K562 (cell line): ENCODE data around the gene TYSND1. TPM values are rescaled to one million over a fixed set of nuclear protein-coding genes. Genes with fewer than 3 reads are reported as not detected.

Experiments
- ATAC-seq: fragments of 200-7000 bp; cut with Tn5 transposase; 3 replicates; pipeline ENCODE4 v1.9.1; 2020; ENCODE audit warnings: moderate library complexity
- BruUV-seq: library from RNA; stranded (reverse); fragments of 400-500 nt; replicated peaks from 2 replicates; lab custom pipeline; 2021; lab: Mats Ljungman, UMichigan
- CTCF ChIA-PET: fragments of 300-600 bp; formaldehyde crosslinking; extraction: SDS; loops from one replicate; lab custom pipeline; 2021; ENCODE audit warnings: low intra/inter-chr PET ratio; lab: Yijun Ruan, JAX
- POLR2A ChIA-PET: fragments of 300-600, 350-650 bp; sonication (Branson Sonifier 250); formaldehyde crosslinking; extraction: SDS; loops from one replicate; lab custom pipeline; 2021; ENCODE audit warnings: antibody characterized with exemption, inconsistent platforms; lab: Yijun Ruan, JAX
- DNase-seq, 4 experiments: peaks; one replicate each; pipeline versions ENCODE4 v3.0.0 to v3.0.0-alpha.2; 2011 to 2018; ENCODE audit warnings: low spot score in 3 of 4, mixed read lengths in 3 of 4; ENCODE audit errors: extremely low read depth in 1 of 4
- FAIRE-seq: peaks from 2 replicates; lab custom pipeline; 2011; peaks lifted over from hg19 to GRCh38; lab: Jason Lieb, UNC
- H2AFZ ChIP-seq: 2 replicates; pipeline ENCODE4 v1.6.0; 2011; ENCODE audit warnings: low read depth, low read length, control low read depth, inconsistent platforms
- H3K27ac ChIP-seq: fragments of 200-600 bp; 3 replicates; pipeline ENCODE4 v1.8.0; 2011; ENCODE audit warnings: low read depth, mild to moderate bottlenecking, control low read depth, inconsistent platforms, low read length, moderate library complexity, mixed read lengths; ENCODE audit errors: extremely low read depth
- H3K27me3 ChIP-seq, 2 experiments: fragments of 300-600 bp in 1 of 2; 2 replicates in 1 of 2; 3 replicates in 1 of 2; pipeline versions ENCODE4 v1.6.0 to v1.8.0; 2011; ENCODE audit warnings: inconsistent platforms in 2 of 2, low read length in 2 of 2, mild to moderate bottlenecking in 1 of 2, mixed read lengths in 1 of 2, moderate library complexity in 1 of 2; ENCODE audit not compliant: control insufficient read depth in 2 of 2, insufficient read depth in 2 of 2
- H3K36me3 ChIP-seq: fragments of 300-600 bp; 3 replicates; pipeline ENCODE4 v1.8.0; 2011; ENCODE audit warnings: mild to moderate bottlenecking, low read length, inconsistent platforms; ENCODE audit not compliant: control insufficient read depth, insufficient read depth
- H3K4me1 ChIP-seq, 2 experiments: fragments of 200-600 bp in 1 of 2; replicated peaks in 1 of 2; 2 replicates in 1 of 2; 3 replicates in 1 of 2; pipeline versions ENCODE4 v1.5.1 to v1.8.0; 2011; ENCODE audit warnings: inconsistent platforms in 2 of 2, low read length in 2 of 2, mild to moderate bottlenecking in 1 of 2, mixed read lengths in 1 of 2, moderate library complexity in 1 of 2; ENCODE audit not compliant: control insufficient read depth in 2 of 2, insufficient read depth in 2 of 2
- H3K4me2 ChIP-seq: 2 replicates; pipeline ENCODE4 v1.6.1; 2011; ENCODE audit warnings: low read length, control low read depth, inconsistent platforms, mixed read lengths; ENCODE audit not compliant: insufficient read depth
- H3K4me3 ChIP-seq: fragments of 200-600 bp; sonication (generic), shearing (Covaris generic); 2 replicates; pipeline ENCODE4 v1.5.1; 2016; ENCODE audit warnings: control low read depth, inconsistent platforms
- H3K79me2 ChIP-seq: fragments of 200-600 bp; 3 replicates; pipeline ENCODE4 v1.8.0; 2011; ENCODE audit warnings: low read length, inconsistent platforms; ENCODE audit not compliant: control insufficient read depth, insufficient read depth
- H3K9ac ChIP-seq, 2 experiments: 2 replicates each; pipeline versions ENCODE4 v1.6.0 to v1.6.1; 2011; ENCODE audit warnings: low read depth in 2 of 2, low read length in 2 of 2, control low read depth in 1 of 2, inconsistent platforms in 1 of 2, mild to moderate bottlenecking in 1 of 2, mixed read lengths in 1 of 2; ENCODE audit not compliant: insufficient read depth in 1 of 2
- H3K9me1 ChIP-seq: one replicate; pipeline ENCODE4 v1.6.0; 2011; ENCODE audit warnings: inconsistent platforms, mild to moderate bottlenecking, low read length, moderate library complexity; ENCODE audit not compliant: control insufficient read depth, insufficient read depth
- H3K9me3 ChIP-seq: replicated peaks from 2 replicates; pipeline ENCODE4 v1.5.1; 2011; ENCODE audit warnings: low read depth, low read length, inconsistent platforms; ENCODE audit not compliant: control insufficient read depth, insufficient read depth
- H4K20me1 ChIP-seq: replicated peaks from 2 replicates; pipeline ENCODE4 v1.6.1; 2011; ENCODE audit warnings: low read length, inconsistent platforms, mixed read lengths; ENCODE audit not compliant: control insufficient read depth, insufficient read depth
- BRF1 ChIP-seq: IDR thresholded peaks from 3 replicates; pipeline ENCODE4 v1.6.1; 2011; ENCODE audit warnings: borderline replicate concordance, mild to moderate bottlenecking; ENCODE audit not compliant: insufficient read length; ENCODE audit errors: extremely low read depth
- EP400 ChIP-seq: fragments of 450-650 bp; IDR thresholded peaks from 2 replicates; pipeline ENCODE4 v1.6.1; 2017; ENCODE audit warnings: antibody characterized with exemption, mild to moderate bottlenecking, moderate library complexity
- GABPB1 ChIP-seq: sonication (generic); formaldehyde crosslinking; IDR thresholded peaks from 2 replicates; pipeline ENCODE4 v1.8.0; 2022; ENCODE audit warnings: mild to moderate bottlenecking, missing genetic modification reagents
- ILF3 ChIP-seq: fragments of 450-650 bp; IDR thresholded peaks from 2 replicates; pipeline ENCODE4 v1.6.1; 2018; ENCODE audit warnings: antibody characterized with exemption, mild to moderate bottlenecking, moderate library complexity, borderline replicate concordance
- MLLT1 ChIP-seq, 2 experiments: fragments of 450-650 bp; IDR thresholded peaks; 2 replicates each; pipeline ENCODE4 v1.6.1; 2016
- MYC ChIP-seq, 2 experiments: fragments of 250-450 bp in 1 of 2; sonication (Bioruptor Pico) in 1 of 2; IDR thresholded peaks; 2 replicates each; pipeline versions ENCODE4 v1.5.1 to v1.6.1; 2012 to 2021; ENCODE audit warnings: low read depth in 2 of 2, borderline replicate concordance in 1 of 2, improper control_type of control experiment in 1 of 2, low read length in 1 of 2, mild to moderate bottlenecking in 1 of 2, moderate library complexity in 1 of 2
- U2AF1 ChIP-seq: fragments of 200-400 bp; formaldehyde crosslinking; optimal IDR thresholded peaks from 2 replicates; pipeline ENCODE3; 2017; ENCODE audit warnings: mild to moderate bottlenecking, low read depth, low read length, moderate library complexity
- ZBTB7A ChIP-seq: IDR thresholded peaks from 2 replicates; pipeline ENCODE4 v1.6.1; 2011; ENCODE audit warnings: low read depth, mild to moderate bottlenecking, low read length, moderate library complexity, borderline replicate concordance; ENCODE audit not compliant: control insufficient read depth
- ZBTB9 ChIP-seq: fragments of 450-650 bp; formaldehyde crosslinking; IDR thresholded peaks from 2 replicates; pipeline ENCODE4 v1.4.0; 2020; ENCODE audit warnings: mild to moderate bottlenecking, moderate library complexity
- ZKSCAN1 ChIP-seq: fragments of 150-350 bp; IDR thresholded peaks from 2 replicates; pipeline ENCODE4 v1.6.1; 2016; ENCODE audit warnings: low read depth, low read length
- ZNF121 ChIP-seq: sonication (generic); formaldehyde crosslinking; conservative IDR thresholded peaks from 2 replicates; pipeline ENCODE4 v1.8.0; 2022; ENCODE audit warnings: missing genetic modification reagents
- ZNF384 ChIP-seq: IDR thresholded peaks from 2 replicates; pipeline ENCODE4 v1.6.1; 2012; ENCODE audit warnings: low read depth, low read length, improper control_type of control experiment
- WGBS: fragments of 100-300 bp; shearing (Covaris generic); methylation state at CpG from one replicate; pipeline ENCODE4 v1.1.6; 2016; ENCODE audit warnings: low coverage, mixed read lengths; ENCODE audit not compliant: insufficient coverage; ENCODE audit errors: missing lambda C conversion rate; 5-methylcytosine and 5-hydroxymethylcytosine counted together
- in situ Hi-C: fragments of 300-500 bp; cut with MboI; formaldehyde crosslinking; loops from 4 replicates; pipeline ENCODE4 v1.15.0; 2018; ENCODE audit warnings: inconsistent platforms, mixed read lengths
- intact Hi-C: fragments of 100-400 bp; cut with micrococcal nuclease; formaldehyde crosslinking; loops from 2 replicates; pipeline ENCODE4 v1.14.2; 2022
- polyA plus RNA-seq, 8 experiments: library from polyadenylated mRNA; depleted of rRNA in 4 of 8; stranded (reverse) in 5 of 8; unstranded in 3 of 8; fragments of >200 nt; fragmentation: Nextera tagmentation in 2 of 8; fragmentation: Illumina TruSeq in 1 of 8; extraction: Ambion mirVana in 2 of 8; extraction: Trizol in 1 of 8; gene quantifications; 2 replicates each; pipeline versions ENCODE4 v1.2.1 to v1.2.3, GENCODE V29; 2011 to 2014; ENCODE audit warnings: inconsistent platforms in 1 of 8, missing spikeins in 1 of 8
- total RNA-seq, 7 experiments: library from RNA; depleted of rRNA in 6 of 7; stranded (reverse); fragments of >200 nt in 6 of 7; fragmentation: Illumina TruSeq in 2 of 7; extraction: Trizol in 2 of 7; gene quantifications; 2 replicates each; pipeline versions ENCODE4 v1.2.1 to v1.2.3, GENCODE V29; 2011 to 2021; ENCODE audit warnings: low replicate concordance in 1 of 7

TYSND1 gene
- total and polyA plus RNA-seq, 9 of the 15 experiments (the other 6 are each of a cell fraction or from before 2014, with no cell fraction given) = 0.60 to 2.0 (median 1.3) TPM

GRCh38 chr10:70093335-70093944 lies 53.1 kb downstream of the TYSND1 start:
- Histone ChIP-seq H3K9me3 (no peaks in the 10 kb centered on the region), H3K27ac (no peak overlapping the region), H3K9me1 (no peaks in the 10 kb centered on the region), H3K9ac (no peak overlapping the region), H3K4me2 (no peak overlapping the region), H3K4me3 (no peak overlapping the region), H3K4me1 (peaks cover 0 to 5% of the 10 kb centered on the region in 2 experiments; a peak in 3 of 5 replicates), H3K36me3 (no peaks in the 10 kb centered on the region), H2AFZ (no peak overlapping the region), H3K27me3 (peaks cover 45 to 48% of the 10 kb centered on the region in 2 experiments), H3K79me2 (no peaks in the 10 kb centered on the region), H4K20me1 (no peaks in the 10 kb centered on the region)
- ATAC-seq (no peak), FAIRE-seq (no peak), DNase-seq (no peak)
- intact Hi-C loops (no loop called here), in situ Hi-C loops (no loop called here)
- BruUV-seq = no TSS peak
- CTCF ChIA-PET = interaction anchor here (0.6 kb wide), 1 partner anchor 568 kb away, joined by 3 read pairs; no protein-coding TSS in a partner anchor
- TF ChIP-seq BRF1 (no peak), MLLT1 (IDR thresholded peaks at IDR 0.05) (no peak), GABPB1 (CRISPR knock-in tag) (no peak), EP400 (no peak), ILF3 (no peak), ZNF384 (no peak), ZNF121 (no peak), U2AF1 (no peak), ZKSCAN1 (no peak), MYC (IDR thresholded peaks at IDR 0.05; ENCODE audit: low read depth, low read length) (no peak), MYC (CRISPR knock-in tag; IDR thresholded peaks at IDR 0.05; ENCODE audit: borderline replicate concordance, low read depth) (no peak), ZBTB7A (no peak), ZBTB9 (CRISPR knock-in tag) (no peak)
- POLR2A ChIA-PET = interaction anchor here (1.0 to 1.4 kb wide), 4 partner anchors 13 to 107 kb away, joined by 3 to 7 read pairs (median 4); no protein-coding TSS in a partner anchor
- WGBS = 10% methylated on average over 9 of the region's 9 CpGs
